ENCODE results near the gene LRRTM4. TPM values are rescaled to one million over a fixed set of nuclear protein-coding genes. Genes with fewer than 3 reads are reported as not detected.

The LRRTM4 gene
- total RNA-seq, 1 donor from 2014 or later = 10.6 TPM

DNA sequence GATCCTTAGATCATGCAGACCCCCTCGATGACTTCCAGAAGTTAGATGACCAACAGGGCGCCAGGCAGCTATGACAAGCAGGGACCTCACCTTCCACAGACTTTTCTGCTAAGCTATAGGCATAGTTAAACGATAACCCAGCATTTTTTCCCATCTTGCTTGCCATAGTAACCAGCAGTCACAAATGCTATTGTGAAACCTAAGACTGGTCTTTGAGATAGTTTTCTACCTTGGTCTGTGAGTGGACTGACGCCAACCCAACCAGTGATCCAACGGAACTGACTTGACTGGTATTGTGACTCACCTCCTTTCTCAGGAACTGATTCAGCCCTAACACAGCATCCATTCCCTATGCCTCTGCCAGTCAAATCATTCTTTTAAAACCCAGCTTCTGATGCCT lies 361.2 kb downstream of the LRRTM4 start:
- peaks cover 5% of the 10 kb centered on the region for H3K36me3 Mint-ChIP-seq (ENCODE audit: low read depth)
- no peak for TF ChIP-seq CTCF (conservative IDR thresholded peaks at IDR 0.05)
- peaks cover 3% of the 10 kb centered on the region for H3K9me3 Mint-ChIP-seq
- H3K27me3 Mint-ChIP-seq (ENCODE audit: low read depth) = no peaks in the 10 kb centered on the region
- H3K4me3 Mint-ChIP-seq = no peak overlapping the region
- H3K27ac Mint-ChIP-seq (ENCODE audit: unreplicated experiment) = no peak overlapping the region
- no peaks in the 10 kb centered on the region for H3K4me1 Mint-ChIP-seq
- DNase-seq (ENCODE audit: low read depth, low spot score) = no peak

GRCh38 chr2:77156599-77156998 lies 365.6 kb downstream of the LRRTM4 start:
- Mint-ChIP-seq H3K27ac (ENCODE audit: unreplicated experiment) (no peak overlapping the region), H3K4me1 (no peaks in the 10 kb centered on the region), H3K36me3 (ENCODE audit: low read depth) (no peaks in the 10 kb centered on the region), H3K27me3 (ENCODE audit: low read depth) (no peaks in the 10 kb centered on the region), H3K9me3 (no peaks in the 10 kb centered on the region), H3K4me3 (no peak overlapping the region)
- TF ChIP-seq CTCF (conservative IDR thresholded peaks at IDR 0.05) = no peak
- no peak for DNase-seq (ENCODE audit: low read depth, low spot score)

GRCh38 chr2:77155511-77155910 lies 366.7 kb downstream of the LRRTM4 start:
- no peak overlapping the region for H3K4me3 Mint-ChIP-seq

DNA sequence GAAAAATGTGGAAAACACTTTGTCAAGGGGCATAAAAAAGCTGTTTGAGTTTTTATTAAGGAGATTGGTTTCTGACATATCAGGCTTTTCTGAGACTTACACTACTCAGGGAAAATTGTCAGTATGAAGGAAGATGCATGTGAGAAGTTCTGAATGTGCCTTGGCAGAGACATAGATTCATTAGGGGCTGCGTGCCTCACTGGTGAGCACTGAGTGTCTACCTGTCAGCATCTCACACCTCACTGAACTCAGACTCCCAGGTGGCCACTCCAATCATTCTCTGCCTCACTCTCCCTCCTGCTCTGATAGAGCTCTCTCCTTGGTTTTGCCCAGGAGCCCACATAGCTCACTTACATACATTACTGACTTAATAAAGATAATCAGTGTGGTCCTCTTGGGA lies 372.6 kb downstream of the LRRTM4 start:
- no peaks in the 10 kb centered on the region for H3K9me3 Mint-ChIP-seq
- no peak for DNase-seq (ENCODE audit: low read depth, low spot score)
- H3K27ac Mint-ChIP-seq (ENCODE audit: unreplicated experiment) = no peak overlapping the region
- TF ChIP-seq CTCF (conservative IDR thresholded peaks at IDR 0.05) = no peak
- H3K36me3 Mint-ChIP-seq (ENCODE audit: low read depth) = no peaks in the 10 kb centered on the region
- H3K27me3 Mint-ChIP-seq (ENCODE audit: low read depth) = no peaks in the 10 kb centered on the region
- no peak overlapping the region for H3K4me3 Mint-ChIP-seq
- H3K4me1 Mint-ChIP-seq = no peaks in the 10 kb centered on the region

More at GRCh38 chr2:77155511-77155910, 366.7 kb downstream of the LRRTM4 start:
- H3K36me3 Mint-ChIP-seq (ENCODE audit: low read depth) = no peaks in the 10 kb centered on the region
- H3K4me1 Mint-ChIP-seq = no peaks in the 10 kb centered on the region
- no peak for DNase-seq (ENCODE audit: low read depth, low spot score)
- H3K9me3 Mint-ChIP-seq = no peaks in the 10 kb centered on the region
- no peak for TF ChIP-seq CTCF (conservative IDR thresholded peaks at IDR 0.05)
- H3K27ac Mint-ChIP-seq (ENCODE audit: unreplicated experiment) = no peak overlapping the region
- H3K27me3 Mint-ChIP-seq (ENCODE audit: low read depth) = no peaks in the 10 kb centered on the region

DNA sequence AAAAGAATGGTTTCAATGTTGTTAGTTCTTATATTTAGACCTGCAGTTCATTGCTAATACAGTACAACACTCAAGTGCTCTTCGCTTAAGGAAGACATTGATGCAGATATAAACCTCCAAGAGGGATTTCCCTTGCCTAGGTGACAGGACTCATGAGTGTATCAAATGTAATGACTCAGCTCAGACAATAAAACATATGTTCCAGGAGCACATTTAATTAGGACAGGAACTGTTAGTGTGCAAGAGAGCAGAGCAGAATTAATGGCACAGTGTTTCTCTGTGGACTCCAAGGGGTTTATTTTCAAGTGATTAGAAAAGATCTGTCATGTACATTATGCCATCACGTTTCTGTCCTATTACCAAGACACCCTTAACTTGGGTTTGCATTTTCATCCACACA lies 375.0 kb downstream of the LRRTM4 start:
- no peaks in the 10 kb centered on the region for H3K4me1 Mint-ChIP-seq
- no peaks in the 10 kb centered on the region for H3K27me3 Mint-ChIP-seq (ENCODE audit: low read depth)
- no peak for TF ChIP-seq CTCF (conservative IDR thresholded peaks at IDR 0.05)
- H3K4me3 Mint-ChIP-seq = no peak overlapping the region
- no peak overlapping the region for H3K27ac Mint-ChIP-seq (ENCODE audit: unreplicated experiment)
- no peaks in the 10 kb centered on the region for H3K36me3 Mint-ChIP-seq (ENCODE audit: low read depth)
- no peaks in the 10 kb centered on the region for H3K9me3 Mint-ChIP-seq
- no peak for DNase-seq (ENCODE audit: low read depth, low spot score)

GRCh38 chr2:77144772-77145171 lies 377.4 kb downstream of the LRRTM4 start:
- no peak for TF ChIP-seq CTCF (conservative IDR thresholded peaks at IDR 0.05)
- H3K36me3 Mint-ChIP-seq (ENCODE audit: low read depth) = no peaks in the 10 kb centered on the region
- no peak overlapping the region for H3K4me3 Mint-ChIP-seq
- H3K27ac Mint-ChIP-seq (ENCODE audit: unreplicated experiment) = no peak overlapping the region
- no peaks in the 10 kb centered on the region for H3K4me1 Mint-ChIP-seq
- H3K9me3 Mint-ChIP-seq = no peaks in the 10 kb centered on the region
- DNase-seq (ENCODE audit: low read depth, low spot score) = no peak
- no peaks in the 10 kb centered on the region for H3K27me3 Mint-ChIP-seq (ENCODE audit: low read depth)

All from neural crest cell (in vitro differentiated cells).